AG09319 (cell line): ENCODE measurements around the gene PPIA.
"Not testable (repeated sequence)": the region's sequence is repeated elsewhere in the genome, so short reads cannot be mapped to it uniquely, and the experiment has no call there.

Experiments
- DNase-seq: peaks from one replicate; pipeline ENCODE4 v3.0.0-alpha.2; 2010; ENCODE audit warnings: low read depth; ENCODE audit errors: extremely low read depth
- TF ChIP-seq, protein P1 (sequence below): IDR thresholded peaks from 2 replicates; pipeline ENCODE4 v1.5.1; 2011; ENCODE audit warnings: low read depth, mild to moderate bottlenecking, inconsistent platforms, low read length, moderate library complexity

PPIA gene

GRCh38 chr7:44769776-44770294, 26.6 kb upstream of the PPIA start:
- no peak for DNase-seq
- TF ChIP-seq, protein P1, sequence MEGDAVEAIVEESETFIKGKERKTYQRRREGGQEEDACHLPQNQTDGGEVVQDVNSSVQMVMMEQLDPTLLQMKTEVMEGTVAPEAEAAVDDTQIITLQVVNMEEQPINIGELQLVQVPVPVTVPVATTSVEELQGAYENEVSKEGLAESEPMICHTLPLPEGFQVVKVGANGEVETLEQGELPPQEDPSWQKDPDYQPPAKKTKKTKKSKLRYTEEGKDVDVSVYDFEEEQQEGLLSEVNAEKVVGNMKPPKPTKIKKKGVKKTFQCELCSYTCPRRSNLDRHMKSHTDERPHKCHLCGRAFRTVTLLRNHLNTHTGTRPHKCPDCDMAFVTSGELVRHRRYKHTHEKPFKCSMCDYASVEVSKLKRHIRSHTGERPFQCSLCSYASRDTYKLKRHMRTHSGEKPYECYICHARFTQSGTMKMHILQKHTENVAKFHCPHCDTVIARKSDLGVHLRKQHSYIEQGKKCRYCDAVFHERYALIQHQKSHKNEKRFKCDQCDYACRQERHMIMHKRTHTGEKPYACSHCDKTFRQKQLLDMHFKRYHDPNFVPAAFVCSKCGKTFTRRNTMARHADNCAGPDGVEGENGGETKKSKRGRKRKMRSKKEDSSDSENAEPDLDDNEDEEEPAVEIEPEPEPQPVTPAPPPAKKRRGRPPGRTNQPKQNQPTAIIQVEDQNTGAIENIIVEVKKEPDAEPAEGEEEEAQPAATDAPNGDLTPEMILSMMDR: no peak

DNA sequence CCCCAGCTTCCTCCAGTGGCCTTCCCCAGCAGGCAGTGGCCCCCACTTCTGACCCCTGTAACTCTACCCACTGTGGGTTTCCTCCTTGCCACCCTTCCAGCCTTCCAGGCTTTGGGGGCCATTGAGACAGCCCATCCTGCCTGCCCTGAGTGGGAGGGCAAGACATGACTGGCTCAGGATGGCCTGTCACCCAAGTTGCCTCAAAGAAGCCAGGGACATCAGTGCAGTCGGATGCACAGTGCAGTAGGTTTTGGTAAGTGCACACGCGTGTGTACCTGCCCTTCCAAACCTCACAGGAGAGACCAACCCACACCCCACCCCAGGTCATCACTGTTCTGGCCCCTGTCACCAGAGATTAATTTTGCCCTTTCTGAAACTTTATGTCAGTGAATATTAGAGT, 25.1 kb upstream of the PPIA start:
- DNase-seq: no peak
- TF ChIP-seq, protein P1: no peak

- no peak for DNase-seq
- TF ChIP-seq, protein P1: no peak
Measured at GRCh38 chr7:44772440-44772839, 24.0 kb upstream of the PPIA start.

DNA sequence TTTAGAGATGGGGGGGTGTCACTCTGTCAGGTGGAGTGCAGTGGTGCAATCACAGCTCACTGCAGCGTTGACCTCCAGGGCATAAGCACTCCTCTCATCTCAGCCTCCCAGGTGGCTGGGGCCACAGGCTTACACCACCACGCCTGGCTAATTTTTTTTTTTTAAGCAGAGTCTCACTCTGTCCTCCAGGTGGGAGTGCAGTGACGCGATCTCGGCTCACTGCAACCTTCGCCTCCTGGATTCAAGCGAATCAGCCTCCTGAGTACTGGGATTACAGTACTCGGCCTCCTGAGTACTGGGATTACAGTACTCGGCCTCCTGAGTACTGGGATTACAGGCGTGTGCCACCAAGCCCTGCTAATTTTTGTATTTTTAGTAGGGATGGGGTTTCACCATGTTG, 23.6 kb upstream of the PPIA start:
- TF ChIP-seq, protein P1: no peak
- DNase-seq: no peak

DNA sequence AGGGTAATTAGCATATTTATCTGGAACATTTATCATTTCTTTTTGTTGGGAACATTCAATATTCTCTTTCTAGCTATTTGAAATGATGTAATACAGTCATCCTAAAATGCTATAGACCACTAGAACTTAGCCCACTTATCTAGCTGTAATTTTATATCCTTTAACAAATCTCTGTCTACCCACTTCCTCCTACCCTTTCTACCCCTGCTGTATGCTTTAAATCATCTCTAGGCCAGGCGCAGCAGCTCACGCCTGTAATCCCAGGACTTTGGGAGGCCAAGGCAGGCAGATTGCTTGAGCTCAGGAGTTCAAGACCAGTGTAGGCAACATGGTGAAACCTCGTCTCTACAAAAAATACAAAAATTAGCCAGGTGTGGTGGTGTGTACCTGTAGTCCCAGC, 22.0 kb upstream of the PPIA start:
- not testable (repeated sequence) for DNase-seq

GRCh38 chr7:44775383-44776107, 20.9 kb upstream of the PPIA start:
- no peak for DNase-seq
- TF ChIP-seq, protein P1: no peak

- TF ChIP-seq, protein P1: no peak
- no peak for DNase-seq
Measured at GRCh38 chr7:44776211-44776610, 20.3 kb upstream of the PPIA start.

- TF ChIP-seq, protein P1: no peak
- DNase-seq: no peak
Measured at GRCh38 chr7:44782460-44782859, 14.0 kb upstream of the PPIA start.
